ENCODE measurements around the gene RRP8.
A peak's percentile ranks its signal among the peaks of the same experiment; 100 is the strongest.

Gene RRP8

DNA sequence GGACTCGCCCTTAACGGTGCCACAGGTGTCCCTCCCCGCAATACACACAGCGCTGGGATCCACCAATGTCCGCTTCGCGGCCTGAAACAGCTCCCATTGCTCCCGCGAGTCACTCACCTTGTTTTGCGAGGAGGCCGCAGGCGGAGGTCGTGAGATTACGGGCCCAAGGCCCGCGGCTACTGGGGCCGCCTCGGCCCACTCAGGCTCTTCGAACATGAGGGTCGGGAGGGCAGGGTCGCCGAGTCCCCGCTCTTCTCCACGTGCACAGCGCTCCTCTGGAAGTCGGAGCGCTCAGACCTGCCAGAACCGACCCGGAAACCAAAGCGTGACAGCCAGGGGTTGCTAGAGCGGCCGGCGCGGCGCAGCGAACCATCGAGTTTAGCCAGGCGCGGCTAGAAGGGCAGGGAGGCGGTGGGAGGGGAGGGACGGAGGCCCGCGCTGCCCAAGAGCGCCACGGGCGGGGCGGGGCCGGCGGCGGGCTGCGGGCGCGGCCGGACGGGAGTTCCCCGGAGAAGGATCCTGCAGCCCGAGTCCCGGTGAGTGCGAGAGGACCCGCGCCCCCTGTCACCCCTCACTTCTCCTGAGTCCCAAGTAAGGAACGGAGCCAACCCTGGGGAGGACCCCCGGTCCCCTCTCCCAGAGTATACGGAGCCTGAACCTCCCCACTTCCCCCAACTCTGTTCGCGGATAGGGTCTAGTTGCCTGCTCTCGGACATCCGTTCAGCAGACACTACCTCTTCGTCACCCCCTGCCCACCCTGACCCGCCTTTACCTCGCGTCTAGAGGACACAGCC lies at the start of gene RRP8, which contains the start of gene ILK:
RRP8 (minus strand) TSS at position 330 of the 794 bp plus-strand sequence; CDS start at position 216, 114 bp downstream.
ILK (plus strand) TSS at position 488 of the 794 bp plus-strand sequence. CDS start 498 bp downstream, outside the sequence.
- peak; percentile 35 for DNase-seq

- DNase-seq, result no peak
Observed at GRCh38 chr11:6653097-6653496, 49.7 kb upstream of the RRP8 start.

- DNase-seq, result no peak
Observed at GRCh38 chr11:6652182-6652581, 48.8 kb upstream of the RRP8 start.

DNA sequence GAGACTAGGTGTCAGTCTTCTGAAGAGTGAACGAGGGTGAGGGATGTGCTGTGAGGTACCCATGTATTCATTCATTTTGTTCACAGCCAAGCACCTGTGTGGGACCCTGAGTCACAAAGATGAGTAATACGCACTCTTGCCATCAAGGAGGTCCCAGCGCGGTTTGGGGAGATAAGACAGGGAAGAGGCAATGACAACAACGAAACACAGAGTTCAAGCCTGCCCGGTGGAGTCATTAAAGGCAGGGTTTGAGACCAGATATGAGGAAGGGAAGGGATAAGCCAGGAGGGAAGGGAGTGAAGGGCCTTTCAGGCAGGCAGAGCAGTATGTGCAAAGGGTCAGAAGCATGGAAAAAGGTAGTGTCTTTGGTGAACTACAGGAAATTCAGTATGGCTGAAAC lies 47.6 kb upstream of the RRP8 start:
- no peak for DNase-seq

GRCh38 chr11:6650104-6650503 lies 46.7 kb upstream of the RRP8 start:
- no peak for DNase-seq

DNA sequence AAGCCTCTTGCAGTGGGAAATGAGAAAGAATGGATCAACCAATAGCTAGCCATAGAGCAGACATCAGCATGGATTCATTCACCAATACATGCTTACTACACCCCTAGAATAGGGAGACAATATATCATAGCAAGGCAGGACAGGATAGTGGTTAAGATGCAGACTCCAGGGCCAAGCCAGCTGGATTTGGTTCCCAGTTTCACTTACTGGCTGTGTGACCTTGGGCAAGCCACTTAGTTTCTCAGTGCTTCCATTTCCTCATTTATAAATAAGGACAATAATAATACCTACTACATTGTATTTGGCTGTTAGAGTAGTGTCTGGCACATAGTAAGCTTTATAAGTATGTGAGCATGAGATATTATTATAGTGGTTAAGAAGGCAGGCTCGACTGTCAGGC lies 45.1 kb upstream of the RRP8 start:
- DNase-seq, result no peak

- no peak for DNase-seq
Observed at GRCh38 chr11:6647836-6648235, 44.4 kb upstream of the RRP8 start.

GRCh38 chr11:6646918-6647679 lies 43.7 kb upstream of the RRP8 start:
- no peak for DNase-seq

GRCh38 chr11:6646576-6646917 lies 43.1 kb upstream of the RRP8 start:
- no peak for DNase-seq

DNA sequence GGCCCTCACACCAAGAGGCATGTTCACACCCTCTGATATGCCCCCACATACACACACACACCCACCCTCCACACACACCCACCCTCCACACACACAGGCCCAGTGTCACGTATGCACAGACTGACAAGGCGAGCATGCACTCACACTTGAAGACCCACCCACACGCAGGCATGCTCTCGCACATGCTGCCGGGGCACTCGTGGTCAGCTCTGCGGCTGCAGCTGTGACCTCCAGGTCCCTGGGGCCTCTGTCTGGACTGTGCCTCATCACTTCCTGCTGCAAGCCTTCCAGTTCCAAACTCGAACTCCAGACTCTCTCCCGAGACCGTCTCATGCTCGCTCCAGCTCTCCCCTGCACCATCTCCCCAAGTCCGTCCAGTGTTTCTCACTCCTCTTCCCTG lies 42.7 kb upstream of the RRP8 start:
- DNase-seq, result no peak

DNA sequence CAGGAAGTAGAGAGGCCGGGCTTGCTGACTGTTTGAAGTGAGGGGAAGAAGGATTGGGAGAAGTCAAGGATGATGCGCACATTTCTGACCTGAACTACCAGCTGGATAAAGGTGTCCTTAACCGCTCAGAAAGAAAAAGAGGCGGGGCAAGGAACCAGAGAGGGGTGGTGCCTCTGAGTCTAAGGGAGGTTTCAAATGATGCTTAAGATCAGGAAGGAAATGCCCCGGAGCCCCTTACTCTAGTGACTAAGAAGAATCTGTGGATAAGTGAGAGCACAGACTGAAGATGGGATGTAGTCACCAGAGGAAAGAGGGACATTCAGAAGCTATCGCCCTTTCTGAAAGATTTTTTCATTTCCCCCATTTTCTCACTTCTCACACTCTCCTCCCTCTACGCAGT lies 39.5 kb upstream of the RRP8 start:
- no peak for DNase-seq

GRCh38 chr11:6640985-6641701 lies 37.7 kb upstream of the RRP8 start:
- no peak for DNase-seq

DNA sequence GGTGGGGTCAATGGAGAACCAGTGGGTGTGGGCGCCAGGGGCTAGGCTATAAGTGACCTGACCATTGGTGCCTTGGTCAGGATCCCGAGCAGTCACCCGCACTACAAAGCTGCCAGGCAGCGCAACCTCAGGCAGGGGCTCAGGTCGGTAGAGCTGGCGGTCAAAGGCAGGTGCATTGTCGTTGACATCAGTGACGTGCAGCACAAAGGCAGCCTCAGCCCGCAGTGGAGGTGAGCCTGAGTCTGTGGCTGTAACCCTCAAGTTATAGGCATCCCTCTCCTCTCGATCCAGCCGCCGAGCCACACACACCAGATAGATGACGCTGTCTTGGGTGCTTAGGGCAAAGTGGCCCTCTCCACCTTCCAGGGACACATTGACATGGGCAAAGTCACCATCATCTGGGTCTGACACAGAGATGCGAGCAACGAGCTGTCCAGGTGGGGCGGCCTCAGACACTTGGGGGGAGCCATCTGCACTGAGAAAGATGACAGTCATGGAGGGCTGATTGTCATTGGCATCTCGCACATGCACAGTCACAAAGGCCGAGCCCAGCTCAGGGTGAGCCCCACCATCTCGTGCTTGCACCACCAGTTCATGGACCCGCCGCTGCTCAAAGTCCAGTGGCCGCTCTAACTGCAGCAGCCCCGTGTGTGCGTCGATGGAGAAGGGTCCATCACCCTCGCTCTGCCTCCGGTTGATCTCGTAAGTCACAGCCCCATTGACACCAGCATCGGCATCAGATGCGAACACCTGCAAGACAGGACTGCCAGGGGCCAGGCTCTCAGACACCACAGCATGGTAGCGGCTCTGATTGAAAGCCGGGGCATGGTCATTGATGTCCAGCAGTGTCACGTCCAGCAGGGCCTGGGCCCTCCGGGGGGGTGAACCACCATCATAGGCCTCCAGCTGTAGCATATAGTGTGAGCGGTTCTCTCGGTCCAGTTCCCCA lies 36.9 kb upstream of the RRP8 start:
- no peak for DNase-seq

GRCh38 chr11:6638429-6638828 lies 35.0 kb upstream of the RRP8 start:
- no peak for DNase-seq

DNA sequence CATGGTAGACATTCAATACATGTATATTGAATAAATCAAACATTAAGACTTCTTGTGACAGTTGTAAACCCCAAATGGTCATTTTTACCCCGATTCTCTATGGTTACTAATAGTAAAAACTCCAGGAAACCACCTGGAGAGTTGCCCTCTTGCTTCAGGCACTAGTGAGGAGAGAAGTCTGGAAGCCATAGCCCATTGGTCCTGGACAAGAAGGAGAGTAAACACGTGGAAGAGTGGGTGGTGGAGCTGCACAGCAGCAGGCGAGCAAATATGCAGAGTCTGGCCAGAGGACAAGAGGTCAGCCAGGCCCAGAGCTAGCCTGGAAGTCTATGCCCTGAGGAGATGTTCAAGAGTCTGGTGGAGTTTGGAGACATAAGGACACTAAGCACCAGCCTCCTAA lies 34.5 kb upstream of the RRP8 start:
- DNase-seq, result no peak

- DNase-seq, result no peak
Observed at GRCh38 chr11:6636480-6636879, 33.1 kb upstream of the RRP8 start.

DNA sequence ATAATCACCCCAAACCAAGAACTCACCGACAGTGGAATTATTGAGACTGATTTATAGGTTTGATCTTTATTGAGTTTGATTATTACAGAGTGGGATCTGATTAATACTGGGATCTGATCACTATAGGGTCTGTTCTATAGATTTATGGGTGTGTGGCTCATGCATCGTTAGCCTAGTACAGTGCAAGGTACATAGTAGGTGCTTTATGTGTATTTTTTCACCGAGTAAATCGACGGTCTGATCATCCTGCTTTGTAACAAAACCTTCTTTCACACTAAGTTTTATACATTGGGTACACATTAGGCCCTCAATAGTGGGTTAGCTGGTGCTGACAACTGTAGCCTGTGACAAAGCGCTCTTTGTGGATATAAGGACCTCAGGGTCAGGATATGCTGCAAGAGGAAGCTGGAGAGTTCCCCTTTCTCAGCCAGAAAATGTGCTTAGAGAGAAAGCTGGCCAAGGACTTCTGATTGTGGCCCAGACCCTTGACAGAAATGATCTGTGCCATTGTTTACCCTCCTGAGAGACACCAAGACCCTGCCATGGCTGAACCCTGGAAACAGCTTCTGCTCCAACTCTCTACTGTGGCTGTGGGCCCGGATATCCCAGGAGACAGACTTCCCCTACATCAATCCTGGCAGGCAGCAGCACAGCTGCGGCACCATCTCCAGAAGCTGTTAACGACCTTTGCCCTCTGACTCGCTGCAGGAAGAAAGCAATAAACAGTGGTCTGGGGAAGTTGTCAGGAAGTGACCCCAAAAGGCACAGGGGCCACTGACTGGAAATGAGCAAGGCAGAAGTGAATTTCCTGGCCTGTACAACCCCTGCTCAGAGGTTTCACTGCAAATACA lies 31.9 kb upstream of the RRP8 start:
- no peak for DNase-seq

DNA sequence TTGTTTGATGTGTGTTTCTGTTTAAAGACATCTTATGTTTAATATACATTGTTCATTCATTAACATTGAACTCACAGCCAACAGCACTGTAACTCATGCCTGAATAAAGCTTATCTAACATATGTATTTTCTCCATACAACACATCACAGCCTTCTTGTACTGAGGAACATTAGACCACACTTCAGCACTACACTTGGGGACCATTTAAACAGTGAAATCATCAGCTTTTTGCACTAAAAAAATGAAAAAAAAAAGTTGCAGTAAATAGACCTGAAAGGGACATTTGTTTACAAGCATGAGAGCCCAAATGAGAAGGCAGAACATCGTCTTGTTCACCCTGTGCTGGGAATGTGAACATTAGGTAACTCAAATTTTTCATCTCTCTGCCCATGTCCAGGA lies 31.1 kb upstream of the RRP8 start:
- DNase-seq, result no peak

- no peak for DNase-seq
Observed at GRCh38 chr11:6633422-6634408, 30.3 kb upstream of the RRP8 start.
